IMR-90 (cell line): ENCODE data around the gene ARMC9. TPM values are rescaled to one million over a fixed set of nuclear protein-coding genes. Genes with fewer than 3 reads are reported as not detected.

Source experiments
- ATAC-seq: fragments of 200-7000 bp; cut with Tn5 transposase; 2 replicates; pipeline ENCODE4 v1.9.1; 2020; ENCODE audit warnings: low read depth, mild to moderate bottlenecking, moderate library complexity
- BruUV-seq: library from RNA; stranded (reverse); fragments of 400-500 nt; replicated peaks from 2 replicates; lab custom pipeline; 2021; lab: Mats Ljungman, UMichigan
- CTCF ChIA-PET: fragments of 300-600 bp; formaldehyde crosslinking; extraction: SDS; loops from one replicate; lab custom pipeline; 2021; ENCODE audit warnings: antibody characterized with exemption; lab: Yijun Ruan, JAX
- POLR2A ChIA-PET: fragments of 300-600 bp; sonication (Branson Sonifier 250); formaldehyde crosslinking; loops from one replicate; lab custom pipeline; 2022; ENCODE audit warnings: antibody characterized with exemption; ENCODE audit not compliant: unreplicated experiment; lab: Charles Lee
- DNase-seq: peaks from one replicate; pipeline ENCODE4 v3.0.0; 2013
- H2AFZ ChIP-seq: replicated peaks from 2 replicates; pipeline ENCODE3; 2013; ENCODE audit warnings: low read length, mild to moderate bottlenecking; ENCODE audit not compliant: poor library complexity
- H2AK5ac ChIP-seq: 2 replicates; pipeline ENCODE4 v1.6.1; 2013; ENCODE audit warnings: low read depth, low read length, inconsistent platforms
- H2AK9ac ChIP-seq: replicated peaks from 2 replicates; pipeline ENCODE3; 2013; ENCODE audit warnings: mild to moderate bottlenecking, low read depth, low read length, moderate library complexity; ENCODE audit not compliant: poor library complexity
- H2BK120ac ChIP-seq: 2 replicates; pipeline ENCODE4 v1.6.1; 2013; ENCODE audit warnings: low read depth, low read length, inconsistent platforms
- H2BK15ac ChIP-seq: 3 replicates; pipeline ENCODE4 v1.6.1; 2013; ENCODE audit warnings: low read depth, low read length, inconsistent platforms
- H2BK20ac ChIP-seq: 2 replicates; pipeline ENCODE4 v1.6.1; 2013; ENCODE audit warnings: low read depth, mild to moderate bottlenecking, inconsistent platforms, low read length, moderate library complexity
- H2BK5ac ChIP-seq: 2 replicates; pipeline ENCODE4 v1.6.1; 2013; ENCODE audit warnings: mild to moderate bottlenecking, low read depth, low read length, inconsistent platforms; ENCODE audit not compliant: poor library complexity, severe bottlenecking
- H3K14ac ChIP-seq: replicated peaks from 2 replicates; pipeline ENCODE4 v1.6.1; 2013; ENCODE audit warnings: low read depth, low read length, inconsistent platforms
- H3K18ac ChIP-seq: 2 replicates; pipeline ENCODE4 v1.6.1; 2013; ENCODE audit warnings: low read depth, low read length, control low read depth
- H3K23ac ChIP-seq: 2 replicates; pipeline ENCODE4 v1.6.1; 2013; ENCODE audit warnings: low read depth, low read length, inconsistent platforms
- H3K27ac ChIP-seq: 2 replicates; pipeline ENCODE4 v1.5.1; 2013; ENCODE audit warnings: mild to moderate bottlenecking, control low read depth, low read length; ENCODE audit not compliant: insufficient read depth
- H3K27me3 ChIP-seq: 2 replicates; pipeline ENCODE4 v1.6.1; 2013; ENCODE audit warnings: low read length; ENCODE audit not compliant: control insufficient read depth, insufficient read depth
- H3K36me3 ChIP-seq: 2 replicates; pipeline ENCODE4 v1.6.1; 2013; ENCODE audit warnings: low read length, mixed read lengths; ENCODE audit not compliant: control insufficient read depth, insufficient read depth
- H3K4ac ChIP-seq: 2 replicates; pipeline ENCODE4 v1.6.1; 2013; ENCODE audit warnings: low read depth, low read length, inconsistent platforms
- H3K4me1 ChIP-seq: 2 replicates; pipeline ENCODE4 v1.6.1; 2013; ENCODE audit warnings: low read length, mixed read lengths; ENCODE audit not compliant: control insufficient read depth, insufficient read depth
- H3K4me2 ChIP-seq: 2 replicates; pipeline ENCODE4 v1.6.1; 2013; ENCODE audit warnings: low read depth, mild to moderate bottlenecking, control low read depth, low read length, moderate library complexity
- H3K4me3 ChIP-seq: 2 replicates; pipeline ENCODE4 v1.5.1; 2013; ENCODE audit warnings: low read depth, mild to moderate bottlenecking, control low read depth, low read length, moderate library complexity; ENCODE audit not compliant: insufficient read depth
- H3K56ac ChIP-seq: 2 replicates; pipeline ENCODE4 v1.6.1; 2013; ENCODE audit warnings: low read length, inconsistent platforms; ENCODE audit not compliant: insufficient read depth; ENCODE audit errors: extremely low read depth
- H3K79me1 ChIP-seq, 2 experiments: 2 replicates each; pipeline ENCODE4 v1.6.1; 2013; ENCODE audit warnings: low read length in 2 of 2, inconsistent platforms in 1 of 2, low read depth in 1 of 2
- H3K9ac ChIP-seq: 2 replicates; pipeline ENCODE4 v1.6.1; 2013; ENCODE audit warnings: low read depth, low read length, control low read depth
- H3K9me1 ChIP-seq: 2 replicates; pipeline ENCODE4 v1.6.1; 2013; ENCODE audit warnings: low read length, inconsistent platforms; ENCODE audit not compliant: insufficient read depth
- H3K9me3 ChIP-seq: 2 replicates; pipeline ENCODE4 v1.6.1; 2013; ENCODE audit warnings: low read length; ENCODE audit not compliant: control insufficient read depth, insufficient read depth
- H4K20me1 ChIP-seq: 2 replicates; pipeline ENCODE4 v1.6.1; 2013; ENCODE audit warnings: low read length, inconsistent platforms; ENCODE audit not compliant: insufficient read depth
- H4K5ac ChIP-seq: 2 replicates; pipeline ENCODE4 v1.6.1; 2013; ENCODE audit warnings: mild to moderate bottlenecking, low read depth, low read length, control low read depth
- H4K8ac ChIP-seq, 2 experiments: 2 replicates each; pipeline ENCODE4 v1.6.1; 2013; ENCODE audit warnings: low read depth in 2 of 2, low read length in 2 of 2, control low read depth in 1 of 2, inconsistent platforms in 1 of 2
- H4K91ac ChIP-seq: 2 replicates; pipeline ENCODE4 v1.6.1; 2013; ENCODE audit warnings: low read depth, low read length, inconsistent platforms; ENCODE audit not compliant: insufficient read depth
- BHLHE40 ChIP-seq: fragments of 150-350 bp; IDR thresholded peaks from 2 replicates; pipeline ENCODE4 v1.6.1; 2016; ENCODE audit warnings: mild to moderate bottlenecking, low read depth, low read length
- CEBPB ChIP-seq: IDR thresholded peaks from 2 replicates; pipeline ENCODE4 v1.6.1; 2012; ENCODE audit warnings: low read depth, low read length, improper control_type of control experiment
- CHD1 ChIP-seq: IDR thresholded peaks from 2 replicates; pipeline ENCODE4 v1.6.1; 2012; ENCODE audit warnings: low read depth, low read length, improper control_type of control experiment
- CTCF ChIP-seq: conservative IDR thresholded peaks from 2 replicates; pipeline ENCODE4 v1.5.1; 2012; ENCODE audit warnings: mild to moderate bottlenecking, low read depth, low read length, improper control_type of control experiment
- ELK1 ChIP-seq: fragments of 150-350 bp; IDR thresholded peaks from 2 replicates; pipeline ENCODE4 v1.6.1; 2016; ENCODE audit warnings: low read depth, mild to moderate bottlenecking, low read length, moderate library complexity, borderline replicate concordance
- MAFK ChIP-seq: IDR thresholded peaks from 2 replicates; pipeline ENCODE4 v1.6.1; 2012; ENCODE audit warnings: low read depth, low read length, improper control_type of control experiment
- MAZ ChIP-seq: IDR thresholded peaks from 2 replicates; pipeline ENCODE4 v1.6.1; 2012; ENCODE audit warnings: low read depth, mild to moderate bottlenecking, low read length, improper control_type of control experiment, moderate library complexity, borderline replicate concordance
- MXI1 ChIP-seq: IDR thresholded peaks from 2 replicates; pipeline ENCODE4 v1.6.1; 2012; ENCODE audit warnings: low read depth, mild to moderate bottlenecking, low read length, moderate library complexity, borderline replicate concordance
- NFE2L2 ChIP-seq: fragments of 150-350 bp; IDR thresholded peaks from 2 replicates; pipeline ENCODE4 v1.6.1; 2016; ENCODE audit warnings: low read depth, mild to moderate bottlenecking, low read length
- POLR2A ChIP-seq: IDR thresholded peaks from 2 replicates; pipeline ENCODE4 v1.6.1; 2012; ENCODE audit warnings: mild to moderate bottlenecking, low read depth, low read length
- RAD21 ChIP-seq: IDR thresholded peaks from 2 replicates; pipeline ENCODE4 v1.6.1; 2012; ENCODE audit warnings: low read length, improper control_type of control experiment
- RCOR1 ChIP-seq: IDR thresholded peaks from 2 replicates; pipeline ENCODE4 v1.6.1; 2012; ENCODE audit warnings: mild to moderate bottlenecking, low read length, improper control_type of control experiment; ENCODE audit not compliant: insufficient replicate concordance
- RFX5 ChIP-seq: IDR thresholded peaks from 2 replicates; pipeline ENCODE4 v1.8.0; 2012; ENCODE audit warnings: low read depth, mild to moderate bottlenecking, low read length, moderate library complexity
- SMC3 ChIP-seq: fragments of 150-350 bp; IDR thresholded peaks from 2 replicates; pipeline ENCODE4 v1.6.1; 2016; ENCODE audit warnings: low read depth, mild to moderate bottlenecking, antibody characterized with exemption, low read length, moderate library complexity
- USF2 ChIP-seq: fragments of 150-350 bp; IDR thresholded peaks from 2 replicates; pipeline ENCODE4 v1.6.1; 2017; ENCODE audit warnings: mild to moderate bottlenecking, antibody characterized with exemption, low read length, low read depth
- WGBS, 2 experiments: methylation state at CpG; one replicate each; pipeline versions ENCODE4 v1.1.5 to v1.1.7; 2013; ENCODE audit warnings: missing lambda C conversion rate in 2 of 2; ENCODE audit not compliant: insufficient read length in 1 of 2; ENCODE audit errors: extremely low coverage in 2 of 2; 5-methylcytosine and 5-hydroxymethylcytosine counted together
- dilution Hi-C: fragments of 300-500 bp; cut with HindIII; formaldehyde crosslinking; loops from one replicate; pipeline ENCODE4 v1.14.3; 2018; ENCODE audit warnings: low sequenced_read_pairs; ENCODE audit not compliant: unreplicated experiment
- in situ Hi-C: fragments of 300-500 bp; cut with MboI; formaldehyde crosslinking; loops from 3 replicates; pipeline ENCODE4 v1.14.3; 2019; ENCODE audit warnings: low sequenced_read_pairs, inconsistent platforms, mixed read lengths
- intact Hi-C: fragments of 100-400 bp; cut with micrococcal nuclease; formaldehyde crosslinking; loops from 2 replicates; pipeline ENCODE4 v1.10.0; 2022
- polyA plus RNA-seq, 3 experiments: library from polyadenylated mRNA; depleted of rRNA; stranded (reverse); fragments of >200 nt; gene quantifications; 2 replicates each; pipeline ENCODE4 v1.2.3, GENCODE V29; 2012; ENCODE audit warnings: low replicate concordance in 1 of 3
- total RNA-seq: library from RNA; depleted of rRNA; stranded (reverse); fragments of >200 nt; gene quantifications from 2 replicates; pipeline ENCODE4 v1.2.3, GENCODE V29; 2012

ARMC9 gene
- total and polyA plus RNA-seq, 2 of the 4 experiments (the other 2 are of a cell fraction) = 36.0 to 46.6 TPM

- Histone ChIP-seq H2BK120ac (no peak overlapping the region), H3K9me1 (peaks cover 13% of the 10 kb centered on the region), H2AK5ac (no peak overlapping the region), H3K23ac (no peak overlapping the region), H3K4ac (no peak overlapping the region), H3K14ac (no peak overlapping the region), H4K20me1 (no peaks in the 10 kb centered on the region; the same call in 1 of the 2 replicates), H3K27ac (no peak overlapping the region), H4K8ac (no peak overlapping the region), H3K9me3 (no peaks in the 10 kb centered on the region), H4K5ac (no peak overlapping the region), H3K79me1 (peaks cover 3 to 14% of the 10 kb centered on the region in 2 experiments; a peak in 3 of 4 replicates), H3K27me3 (no peaks in the 10 kb centered on the region), H4K91ac (no peak overlapping the region), H2BK15ac (no peak overlapping the region), H3K4me2 (no peak overlapping the region), H3K18ac (no peak overlapping the region), H3K4me3 (no peak overlapping the region), H3K36me3 (peaks cover 23% of the 10 kb centered on the region), H2BK5ac (no peak overlapping the region), H2AK9ac (no peak overlapping the region), H3K56ac (no peak overlapping the region), H3K9ac (no peak overlapping the region), H2BK20ac (no peak overlapping the region), H3K4me1 (peaks cover 3% of the 10 kb centered on the region), H2AFZ (no peak overlapping the region)
- ATAC-seq (no peak), DNase-seq (no peak)
- dilution Hi-C loops = no loop called here
- ChIA-PET CTCF (no interaction called here), POLR2A (no interaction called here)
- TF ChIP-seq NFE2L2 = no peak
- TF ChIP-seq CTCF = no peak
- no peak for TF ChIP-seq USF2
- TF ChIP-seq RCOR1 = no peak
- TF ChIP-seq SMC3 = no peak
- no peak for TF ChIP-seq BHLHE40
- TF ChIP-seq CHD1 = no peak
- TF ChIP-seq ELK1 = no peak
- TF ChIP-seq MAFK = no peak
- TF ChIP-seq POLR2A = no peak
- no peak for TF ChIP-seq MAZ
- no peak for TF ChIP-seq RFX5
- no peak for TF ChIP-seq CEBPB
- no peak for TF ChIP-seq RAD21
- no peak for TF ChIP-seq MXI1
- BruUV-seq = no TSS peak
- 100% methylated on average over 3 of the region's 3 CpGs; no CpG with 5 or more reads in 1 of the 2 experiments for WGBS, 2 experiments
- intact Hi-C loops = no loop called here
- in situ Hi-C loops = no loop called here
These were observed 52.3 kb downstream of the ARMC9 start for GRCh38 chr2:231250698-231251097.
